ENCODE data around the gene OR52N4. TPM values are rescaled to one million over a fixed set of nuclear protein-coding genes. Genes with fewer than 3 reads are reported as not detected.

OR52N4 gene
- total and polyA plus RNA-seq, 2 of the 8 experiments (the other 6 are each of a cell fraction or from before 2014, with no cell fraction given), result 3.7 TPM; not detected in 1

GRCh38 chr11:5737670-5738392 lies 16.2 kb upstream of the OR52N4 start (continued):
- TF ChIP-seq CHD7 (IDR thresholded peaks at IDR 0.05; ENCODE audit: insufficient replicate concordance, low read length) (no peak), BACH1 (IDR thresholded peaks at IDR 0.05; ENCODE audit: low read length) (no peak), CBX8 (IDR thresholded peaks at IDR 0.05; ENCODE audit: borderline replicate concordance, low read depth, low read length) (no peak), EP300 (IDR thresholded peaks at IDR 0.05; ENCODE audit: borderline replicate concordance in 1 of 2, low read depth in 2 of 2, low read length in 2 of 2) (no peak), HDAC6 (IDR thresholded peaks at IDR 0.05; ENCODE audit: low read depth, low read length) (no peak), SIN3A (conservative IDR thresholded peaks at IDR 0.05 in 1 of 2, IDR thresholded peaks at IDR 0.05 in 1 of 2; ENCODE audit: low read depth in 1 of 2, low read length in 2 of 2) (no peak), SP1 (IDR thresholded peaks at IDR 0.05; ENCODE audit: low read depth, low read length) (no peak), TAF1 (IDR thresholded peaks at IDR 0.05; ENCODE audit: low read depth, low read length) (no peak)

Measured in H1 (cell line).